Caco-2 (cell line): Measurements from ENCODE around the gene ADD1. TPM values are rescaled to one million over a fixed set of nuclear protein-coding genes. Genes with fewer than 3 reads are reported as not detected.
A peak's percentile ranks its signal among the peaks of the same experiment; 100 is the strongest.

Experiments used
- BruUV-seq: library from RNA; stranded (reverse); fragments of 400-500 nt; replicated peaks from 2 replicates; lab custom pipeline; 2021; lab: Mats Ljungman, UMichigan
- CTCF ChIA-PET: fragments of 300-600 bp; sonication (Branson Sonifier 250); formaldehyde crosslinking; loops from one replicate; lab custom pipeline; 2022; ENCODE audit warnings: antibody characterized with exemption; lab: Charles Lee
- POLR2A ChIA-PET: fragments of 300-600 bp; sonication (Branson Sonifier 250); formaldehyde crosslinking; loops from one replicate; lab custom pipeline; 2022; ENCODE audit warnings: antibody characterized with exemption; lab: Charles Lee
- DNase-seq, 2 experiments: peaks; one replicate each; pipeline versions ENCODE4 v3.0.0 to v3.0.0-alpha.2; 2020 to 2022
- H3K27me3 ChIP-seq: replicated peaks from 2 replicates; pipeline ENCODE4 v1.6.0; 2011; ENCODE audit warnings: low read length; ENCODE audit not compliant: control insufficient read depth, insufficient read depth
- H3K36me3 ChIP-seq: 2 replicates; pipeline ENCODE4 v1.5.1; 2011; ENCODE audit warnings: low read length; ENCODE audit not compliant: control insufficient read depth, insufficient read depth
- H3K4me1 ChIP-seq: fragments of 250-450 bp; sonication (Bioruptor Pico); 2 replicates; pipeline ENCODE4 v1.5.1; 2020; ENCODE audit warnings: mild to moderate bottlenecking
- H3K4me3 ChIP-seq: 2 replicates; pipeline ENCODE4 v1.5.1; 2011; ENCODE audit warnings: low read depth, mild to moderate bottlenecking, control low read depth, low read length
- H3K9me3 ChIP-seq: fragments of 250-450 bp; sonication (Bioruptor Pico); 2 replicates; pipeline ENCODE4 v1.5.1; 2020; ENCODE audit warnings: mild to moderate bottlenecking, moderate library complexity
- H3K27ac Mint-ChIP-seq: one replicate; pipeline ENCODE4 v1.8.0; 2022; ENCODE audit warnings: mixed read lengths; ENCODE audit not compliant: unreplicated experiment
- H3K27me3 Mint-ChIP-seq: one replicate; pipeline ENCODE4 v1.8.0; 2022; ENCODE audit warnings: mixed read lengths; ENCODE audit not compliant: insufficient read depth, unreplicated experiment
- H3K36me3 Mint-ChIP-seq: one replicate; pipeline ENCODE4 v1.8.0; 2022; ENCODE audit warnings: mild to moderate bottlenecking, mixed read lengths; ENCODE audit not compliant: insufficient read depth, unreplicated experiment
- H3K4me1 Mint-ChIP-seq: one replicate; pipeline ENCODE4 v1.8.0; 2022; ENCODE audit warnings: low read depth, mixed read lengths; ENCODE audit not compliant: unreplicated experiment
- H3K4me3 Mint-ChIP-seq: one replicate; pipeline ENCODE4 v1.8.0; 2022; ENCODE audit warnings: mild to moderate bottlenecking, moderate library complexity, mixed read lengths; ENCODE audit not compliant: unreplicated experiment
- H3K9me3 Mint-ChIP-seq: one replicate; pipeline ENCODE4 v1.8.0; 2022; ENCODE audit warnings: mixed read lengths; ENCODE audit not compliant: unreplicated experiment
- CTCF ChIP-seq, 2 experiments: fragments of 200-600 bp in 1 of 2; IDR thresholded peaks; 1 replicate in 1 of 2; 2 replicates in 1 of 2; pipeline versions ENCODE4 v1.5.1 to v1.8.0; 2011 to 2022; ENCODE audit warnings: antibody characterized with exemption in 1 of 2, control low read depth in 1 of 2, inconsistent platforms in 1 of 2, low read depth in 1 of 2, low read length in 1 of 2, mild to moderate bottlenecking in 1 of 2, moderate library complexity in 1 of 2; ENCODE audit not compliant: insufficient read depth in 1 of 2, severe bottlenecking in 1 of 2, unreplicated experiment in 1 of 2
- intact Hi-C: fragments of 100-400 bp; cut with micrococcal nuclease; formaldehyde crosslinking; loops from one replicate; pipeline ENCODE4 v1.10.0; 2022; ENCODE audit not compliant: unreplicated experiment
- total RNA-seq: library from RNA; stranded (reverse); gene quantifications from 2 replicates; pipeline ENCODE4 v1.2.3, GENCODE V29; 2022

ADD1 gene
- total RNA-seq, 1 experiment from 2014 or later, result 242 TPM

GRCh38 chr4:2829321-2829932 is 14.2 kb upstream of the ADD1 start:
- no peaks in the 10 kb centered on the region for H3K27me3 ChIP-seq
- no peaks in the 10 kb centered on the region for H3K27me3 Mint-ChIP-seq
- peak in 1 of 2 experiments; percentile 26 for DNase-seq
- H3K36me3 Mint-ChIP-seq, result peaks cover 38% of the 10 kb centered on the region
- BruUV-seq, result no TSS peak
- intact Hi-C loops, result no loop called here
- no peak overlapping the region for H3K27ac Mint-ChIP-seq
- no peaks in the 10 kb centered on the region for H3K36me3 ChIP-seq
- TF ChIP-seq CTCF (IDR thresholded peaks at IDR 0.05; ENCODE audit: insufficient read depth in 1 of 2, low read depth in 1 of 2, low read length in 1 of 2, severe bottlenecking in 1 of 2, unreplicated experiment in 1 of 2), result no peak
- no peaks in the 10 kb centered on the region for H3K4me1 Mint-ChIP-seq
- ChIA-PET CTCF (no interaction called here), POLR2A (no interaction called here)
- H3K9me3 ChIP-seq, result no peaks in the 10 kb centered on the region
- no peaks in the 10 kb centered on the region for H3K4me1 ChIP-seq
- no peak overlapping the region for H3K4me3 Mint-ChIP-seq
- H3K9me3 Mint-ChIP-seq, result no peaks in the 10 kb centered on the region
- H3K4me3 ChIP-seq, result no peak overlapping the region

DNA sequence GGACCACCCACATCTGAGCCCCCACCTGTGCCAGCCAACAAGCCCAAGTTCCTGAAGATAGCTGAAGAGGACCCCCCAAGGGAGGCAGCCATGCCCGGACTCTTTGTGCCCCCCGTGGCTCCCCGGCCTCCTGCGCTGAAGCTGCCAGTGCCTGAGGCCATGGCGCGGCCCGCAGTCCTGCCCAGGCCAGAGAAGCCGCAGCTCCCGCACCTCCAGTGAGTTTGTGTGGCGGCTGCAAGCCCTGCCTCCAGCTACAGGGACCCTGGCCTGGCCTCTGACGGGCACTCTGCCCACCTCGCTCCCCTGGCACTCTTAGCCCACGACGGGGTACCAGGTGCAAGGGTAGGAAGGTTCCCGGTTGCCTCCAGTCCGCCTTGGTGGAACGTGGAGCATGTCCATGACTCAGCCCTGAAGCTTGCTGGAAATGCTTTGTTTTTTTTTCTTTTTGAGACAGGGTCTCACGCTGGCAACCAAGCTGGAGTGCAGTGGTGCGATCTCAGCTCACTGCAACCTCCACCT is 13.7 kb upstream of the ADD1 start:
- H3K4me3 Mint-ChIP-seq, result no peak overlapping the region
- intact Hi-C loops, result no loop called here
- H3K4me3 ChIP-seq, result no peak overlapping the region
- BruUV-seq, result no TSS peak
- H3K4me1 Mint-ChIP-seq, result no peaks in the 10 kb centered on the region
- peaks cover 35% of the 10 kb centered on the region for H3K36me3 Mint-ChIP-seq
- no peaks in the 10 kb centered on the region for H3K9me3 Mint-ChIP-seq
- POLR2A ChIA-PET, result no interaction called here
- no peaks in the 10 kb centered on the region for H3K27me3 ChIP-seq
- TF ChIP-seq CTCF (IDR thresholded peaks at IDR 0.05; ENCODE audit: insufficient read depth in 1 of 2, low read depth in 1 of 2, low read length in 1 of 2, severe bottlenecking in 1 of 2, unreplicated experiment in 1 of 2), result no peak
- DNase-seq, result no peak
- no peaks in the 10 kb centered on the region for H3K27me3 Mint-ChIP-seq
- no peaks in the 10 kb centered on the region for H3K9me3 ChIP-seq
- H3K4me1 ChIP-seq, result no peaks in the 10 kb centered on the region
- CTCF ChIA-PET, result no interaction called here
- H3K36me3 ChIP-seq, result no peaks in the 10 kb centered on the region
- no peak overlapping the region for H3K27ac Mint-ChIP-seq

- Histone ChIP-seq H3K36me3 (no peaks in the 10 kb centered on the region), H3K4me3 (no peak overlapping the region), H3K27me3 (no peaks in the 10 kb centered on the region), H3K4me1 (no peaks in the 10 kb centered on the region), H3K9me3 (no peaks in the 10 kb centered on the region)
- ChIA-PET CTCF (no interaction called here), POLR2A (no interaction called here)
- no peaks in the 10 kb centered on the region for H3K9me3 Mint-ChIP-seq
- no peak for TF ChIP-seq CTCF (IDR thresholded peaks at IDR 0.05; ENCODE audit: insufficient read depth in 1 of 2, low read depth in 1 of 2, low read length in 1 of 2, severe bottlenecking in 1 of 2, unreplicated experiment in 1 of 2)
- no peak overlapping the region for H3K4me3 Mint-ChIP-seq
- H3K36me3 Mint-ChIP-seq, result peaks cover 26% of the 10 kb centered on the region
- intact Hi-C loops, result no loop called here
- DNase-seq, result no peak
- H3K27me3 Mint-ChIP-seq, result no peaks in the 10 kb centered on the region
- no TSS peak for BruUV-seq
- no peaks in the 10 kb centered on the region for H3K4me1 Mint-ChIP-seq
- no peak overlapping the region for H3K27ac Mint-ChIP-seq
Measured at GRCh38 chr4:2830632-2831610, 12.7 kb upstream of the ADD1 start.
